PC-9 (cell line): ENCODE data around the gene IL20.

Experiments
- EZH2 ChIP-seq: fragments of 200-600 bp; sonication (generic); IDR thresholded peaks from 2 replicates; pipeline ENCODE4 v1.8.0; 2017; ENCODE audit warnings: antibody characterized with exemption, low read depth
- TF ChIP-seq, protein P1 (sequence below): fragments of 200-600 bp; sonication (generic); conservative IDR thresholded peaks from 2 replicates; pipeline ENCODE4 v1.6.1; 2017; ENCODE audit warnings: mixed run types, antibody characterized with exemption, mild to moderate bottlenecking, moderate library complexity

DNA sequence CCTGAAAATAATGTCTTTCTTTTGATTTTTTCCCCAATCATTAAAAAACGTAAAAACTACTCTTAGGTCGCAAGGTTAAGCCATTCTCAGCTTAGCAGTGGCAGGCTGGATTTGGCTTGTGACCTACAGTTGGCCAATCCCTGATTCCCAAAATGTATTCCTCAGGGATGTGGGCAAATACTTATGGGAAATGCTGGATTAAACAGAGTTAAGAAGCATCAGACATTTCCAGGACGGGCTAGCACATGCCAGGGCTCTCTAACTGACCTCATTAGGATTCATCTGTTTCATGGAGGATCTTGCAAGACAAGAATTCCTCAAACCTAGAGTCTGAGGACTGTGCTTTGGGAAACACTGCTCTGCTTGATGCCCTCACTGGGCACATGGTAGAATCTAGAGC lies 30.8 kb downstream of the IL20 start:
- no peak for TF ChIP-seq EZH2
- TF ChIP-seq, protein P1, sequence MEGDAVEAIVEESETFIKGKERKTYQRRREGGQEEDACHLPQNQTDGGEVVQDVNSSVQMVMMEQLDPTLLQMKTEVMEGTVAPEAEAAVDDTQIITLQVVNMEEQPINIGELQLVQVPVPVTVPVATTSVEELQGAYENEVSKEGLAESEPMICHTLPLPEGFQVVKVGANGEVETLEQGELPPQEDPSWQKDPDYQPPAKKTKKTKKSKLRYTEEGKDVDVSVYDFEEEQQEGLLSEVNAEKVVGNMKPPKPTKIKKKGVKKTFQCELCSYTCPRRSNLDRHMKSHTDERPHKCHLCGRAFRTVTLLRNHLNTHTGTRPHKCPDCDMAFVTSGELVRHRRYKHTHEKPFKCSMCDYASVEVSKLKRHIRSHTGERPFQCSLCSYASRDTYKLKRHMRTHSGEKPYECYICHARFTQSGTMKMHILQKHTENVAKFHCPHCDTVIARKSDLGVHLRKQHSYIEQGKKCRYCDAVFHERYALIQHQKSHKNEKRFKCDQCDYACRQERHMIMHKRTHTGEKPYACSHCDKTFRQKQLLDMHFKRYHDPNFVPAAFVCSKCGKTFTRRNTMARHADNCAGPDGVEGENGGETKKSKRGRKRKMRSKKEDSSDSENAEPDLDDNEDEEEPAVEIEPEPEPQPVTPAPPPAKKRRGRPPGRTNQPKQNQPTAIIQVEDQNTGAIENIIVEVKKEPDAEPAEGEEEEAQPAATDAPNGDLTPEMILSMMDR = no peak
